ENCODE data around the gene UBA5. TPM values are rescaled to one million over a fixed set of nuclear protein-coding genes. Genes with fewer than 3 reads are reported as not detected.
A peak's percentile ranks its signal among the peaks of the same experiment; 100 is the strongest.

UBA5 gene
- total and polyA plus RNA-seq, 2 of the 13 experiments (the other 11 are each of a cell fraction or from before 2014, with no cell fraction given), result 30.2 to 46.8 TPM

DNA sequence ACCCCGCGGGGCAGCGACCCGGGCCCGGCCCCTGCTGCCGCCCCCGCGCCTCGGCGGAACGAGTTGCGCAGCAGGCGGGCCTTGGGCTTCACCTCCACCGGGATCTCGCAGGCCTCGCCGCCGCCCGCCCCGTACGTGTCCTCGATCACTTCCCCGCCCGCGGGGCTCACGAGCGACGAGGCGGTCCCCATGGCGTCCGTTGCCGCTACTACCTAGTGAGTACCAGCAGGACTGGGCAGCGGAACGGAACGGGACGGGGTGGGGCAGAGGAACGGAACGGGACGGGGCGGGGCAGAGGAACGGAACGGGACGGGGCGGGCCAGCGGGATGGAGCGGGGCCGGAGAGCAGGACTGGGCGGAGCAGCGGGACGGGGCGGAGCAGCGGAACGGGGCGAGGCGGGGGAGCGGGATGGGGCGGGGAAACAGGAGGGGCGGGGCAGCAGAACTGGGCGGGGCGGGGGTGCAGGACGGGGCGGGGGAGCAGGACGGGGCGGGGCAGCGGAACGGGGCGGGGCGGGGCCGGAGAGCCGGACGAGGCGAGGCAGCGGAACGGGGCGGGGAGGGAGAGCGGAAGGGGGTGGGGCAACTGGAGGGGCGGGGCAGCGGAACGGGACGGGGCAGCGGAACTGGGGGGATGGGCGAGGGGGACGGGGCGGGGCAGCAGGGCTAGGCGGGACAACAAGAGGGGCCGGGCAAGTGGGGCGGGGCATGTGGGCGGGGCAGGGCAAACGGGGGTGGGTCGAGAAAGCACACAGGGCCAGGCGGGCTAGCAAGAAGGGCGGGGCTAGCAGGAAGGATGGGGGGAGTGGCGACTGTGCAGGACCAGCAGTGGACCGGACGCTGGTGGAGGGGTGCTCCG is 62.3 kb downstream of the UBA5 start, which contains the start of gene NPHP3 (continued):
- TF ChIP-seq ZNF142 (CRISPR knock-in tag; IDR thresholded peaks at IDR 0.05) (0 out of 2 replicates have a peak, but pooled peaks have one; percentile 82), HNRNPK (IDR thresholded peaks at IDR 0.05; ENCODE audit: low read depth, low read length, poor library complexity, severe bottlenecking) (no peak), SMAD9 (CRISPR knock-in tag; IDR thresholded peaks at IDR 0.05) (no peak), HHEX (CRISPR knock-in tag; IDR thresholded peaks at IDR 0.05) (no peak), ZNF20 (CRISPR knock-in tag; IDR thresholded peaks at IDR 0.05) (no peak), NONO (IDR thresholded peaks at IDR 0.05) (no peak), NONO (CRISPR knock-in tag; conservative IDR thresholded peaks at IDR 0.05) (peak; percentile 64), ZNF101 (CRISPR knock-in tag; IDR thresholded peaks at IDR 0.05; ENCODE audit: borderline replicate concordance, low read depth) (no peak), NR2C2 (CRISPR knock-in tag; IDR thresholded peaks at IDR 0.05; ENCODE audit: borderline replicate concordance) (peak; percentile 25; the same call in 1 of the 2 replicates), ZNF225 (CRISPR knock-in tag; IDR thresholded peaks at IDR 0.05) (0 out of 2 replicates have a peak, but pooled peaks have one; percentile 29), MAZ (IDR thresholded peaks at IDR 0.05; ENCODE audit: borderline replicate concordance, low read depth, low read length) (no peak), MAZ (CRISPR knock-in tag; IDR thresholded peaks at IDR 0.05; ENCODE audit: low read depth) (peak; percentile 70; the same call in 1 of the 2 replicates), SPEN (CRISPR knock-in tag; IDR thresholded peaks at IDR 0.05; ENCODE audit: low read depth) (peak; percentile 55), ZNF17 (CRISPR knock-in tag; IDR thresholded peaks at IDR 0.05) (no peak), KAT2B (IDR thresholded peaks at IDR 0.05; ENCODE audit: borderline replicate concordance, low read depth, low read length) (no peak), ZNF558 (CRISPR knock-in tag; IDR thresholded peaks at IDR 0.05; ENCODE audit: borderline replicate concordance) (peak; percentile 78; the same call in 1 of the 2 replicates)
- TF ChIP-seq, protein P1, sequence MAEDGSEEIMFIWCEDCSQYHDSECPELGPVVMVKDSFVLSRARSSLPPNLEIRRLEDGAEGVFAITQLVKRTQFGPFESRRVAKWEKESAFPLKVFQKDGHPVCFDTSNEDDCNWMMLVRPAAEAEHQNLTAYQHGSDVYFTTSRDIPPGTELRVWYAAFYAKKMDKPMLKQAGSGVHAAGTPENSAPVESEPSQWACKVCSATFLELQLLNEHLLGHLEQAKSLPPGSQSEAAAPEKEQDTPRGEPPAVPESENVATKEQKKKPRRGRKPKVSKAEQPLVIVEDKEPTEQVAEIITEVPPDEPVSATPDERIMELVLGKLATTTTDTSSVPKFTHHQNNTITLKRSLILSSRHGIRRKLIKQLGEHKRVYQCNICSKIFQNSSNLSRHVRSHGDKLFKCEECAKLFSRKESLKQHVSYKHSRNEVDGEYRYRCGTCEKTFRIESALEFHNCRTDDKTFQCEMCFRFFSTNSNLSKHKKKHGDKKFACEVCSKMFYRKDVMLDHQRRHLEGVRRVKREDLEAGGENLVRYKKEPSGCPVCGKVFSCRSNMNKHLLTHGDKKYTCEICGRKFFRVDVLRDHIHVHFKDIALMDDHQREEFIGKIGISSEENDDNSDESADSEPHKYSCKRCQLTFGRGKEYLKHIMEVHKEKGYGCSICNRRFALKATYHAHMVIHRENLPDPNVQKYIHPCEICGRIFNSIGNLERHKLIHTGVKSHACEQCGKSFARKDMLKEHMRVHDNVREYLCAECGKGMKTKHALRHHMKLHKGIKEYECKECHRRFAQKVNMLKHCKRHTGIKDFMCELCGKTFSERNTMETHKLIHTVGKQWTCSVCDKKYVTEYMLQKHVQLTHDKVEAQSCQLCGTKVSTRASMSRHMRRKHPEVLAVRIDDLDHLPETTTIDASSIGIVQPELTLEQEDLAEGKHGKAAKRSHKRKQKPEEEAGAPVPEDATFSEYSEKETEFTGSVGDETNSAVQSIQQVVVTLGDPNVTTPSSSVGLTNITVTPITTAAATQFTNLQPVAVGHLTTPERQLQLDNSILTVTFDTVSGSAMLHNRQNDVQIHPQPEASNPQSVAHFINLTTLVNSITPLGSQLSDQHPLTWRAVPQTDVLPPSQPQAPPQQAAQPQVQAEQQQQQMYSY (CRISPR knock-in tag; IDR thresholded peaks at IDR 0.05), result 0 out of 2 replicates have a peak, but pooled peaks have one; percentile 49
- TF ChIP-seq, protein P2, sequence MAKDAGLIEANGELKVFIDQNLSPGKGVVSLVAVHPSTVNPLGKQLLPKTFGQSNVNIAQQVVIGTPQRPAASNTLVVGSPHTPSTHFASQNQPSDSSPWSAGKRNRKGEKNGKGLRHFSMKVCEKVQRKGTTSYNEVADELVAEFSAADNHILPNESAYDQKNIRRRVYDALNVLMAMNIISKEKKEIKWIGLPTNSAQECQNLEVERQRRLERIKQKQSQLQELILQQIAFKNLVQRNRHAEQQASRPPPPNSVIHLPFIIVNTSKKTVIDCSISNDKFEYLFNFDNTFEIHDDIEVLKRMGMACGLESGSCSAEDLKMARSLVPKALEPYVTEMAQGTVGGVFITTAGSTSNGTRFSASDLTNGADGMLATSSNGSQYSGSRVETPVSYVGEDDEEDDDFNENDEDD (CRISPR knock-in tag; IDR thresholded peaks at IDR 0.05; ENCODE audit: borderline replicate concordance), result peak; percentile 15; the same call in 1 of the 2 replicates

Measured in HepG2 (cell line).